ENCODE results near the gene ZC3H14.

The ZC3H14 gene

GRCh38 chr14:88545256-88545655 lies 17.6 kb upstream of the ZC3H14 start:
- no peak overlapping the region for H3K4me3 ChIP-seq (ENCODE audit: low read length)
- no peak for TF ChIP-seq ZNF274 (IDR thresholded peaks at IDR 0.05; ENCODE audit: low read depth, low read length)

GRCh38 chr14:88546621-88547385 lies 16.0 kb upstream of the ZC3H14 start:
- no peak for TF ChIP-seq ZNF274 (IDR thresholded peaks at IDR 0.05; ENCODE audit: low read depth, low read length)
- H3K4me3 ChIP-seq (ENCODE audit: low read length): no peak overlapping the region

DNA sequence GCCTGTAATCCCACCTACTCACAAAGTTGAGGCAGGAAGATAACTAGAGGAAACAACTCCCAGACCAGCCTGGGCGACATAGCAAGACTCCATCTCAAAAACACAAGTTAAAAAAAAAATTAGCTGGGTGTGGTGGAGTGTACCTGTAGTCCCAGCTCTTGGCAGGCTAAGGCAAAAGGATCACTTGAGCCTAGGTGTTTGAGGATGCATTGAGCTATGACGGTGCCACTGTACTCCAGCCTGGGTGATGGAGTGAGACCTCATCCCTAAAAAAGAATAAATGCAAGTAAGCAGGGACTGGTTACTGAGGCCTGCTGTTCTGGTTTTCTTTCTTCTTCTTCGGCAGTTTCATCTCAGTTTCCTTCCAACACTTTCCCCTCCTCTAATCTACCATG lies 15.5 kb upstream of the ZC3H14 start:
- TF ChIP-seq ZNF274 (IDR thresholded peaks at IDR 0.05; ENCODE audit: low read depth, low read length): no peak
- H3K4me3 ChIP-seq (ENCODE audit: low read length): no peak overlapping the region

DNA sequence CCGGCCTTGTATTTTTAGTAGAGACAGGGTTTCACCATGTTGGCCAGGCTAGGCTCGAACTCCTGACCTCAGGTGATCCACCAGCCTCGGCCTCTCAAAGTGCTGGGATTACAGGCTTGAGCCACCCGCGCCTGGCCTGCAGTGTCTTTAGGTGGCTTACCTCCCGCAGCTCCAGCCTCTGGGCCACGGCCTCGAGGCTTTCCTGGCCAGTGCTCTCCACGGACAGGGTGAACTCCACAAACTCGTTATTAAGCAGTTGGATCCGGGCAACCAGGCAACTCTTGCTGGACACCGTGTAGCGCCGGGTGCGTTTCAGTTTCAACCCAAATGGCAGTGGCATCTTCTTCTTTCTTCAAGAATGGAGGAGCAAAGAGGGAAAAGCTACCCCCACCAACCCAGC lies 12.8 kb upstream of the ZC3H14 start:
- H3K4me3 ChIP-seq (ENCODE audit: low read length): no peak overlapping the region
- TF ChIP-seq ZNF274 (IDR thresholded peaks at IDR 0.05; ENCODE audit: low read depth, low read length): no peak

DNA sequence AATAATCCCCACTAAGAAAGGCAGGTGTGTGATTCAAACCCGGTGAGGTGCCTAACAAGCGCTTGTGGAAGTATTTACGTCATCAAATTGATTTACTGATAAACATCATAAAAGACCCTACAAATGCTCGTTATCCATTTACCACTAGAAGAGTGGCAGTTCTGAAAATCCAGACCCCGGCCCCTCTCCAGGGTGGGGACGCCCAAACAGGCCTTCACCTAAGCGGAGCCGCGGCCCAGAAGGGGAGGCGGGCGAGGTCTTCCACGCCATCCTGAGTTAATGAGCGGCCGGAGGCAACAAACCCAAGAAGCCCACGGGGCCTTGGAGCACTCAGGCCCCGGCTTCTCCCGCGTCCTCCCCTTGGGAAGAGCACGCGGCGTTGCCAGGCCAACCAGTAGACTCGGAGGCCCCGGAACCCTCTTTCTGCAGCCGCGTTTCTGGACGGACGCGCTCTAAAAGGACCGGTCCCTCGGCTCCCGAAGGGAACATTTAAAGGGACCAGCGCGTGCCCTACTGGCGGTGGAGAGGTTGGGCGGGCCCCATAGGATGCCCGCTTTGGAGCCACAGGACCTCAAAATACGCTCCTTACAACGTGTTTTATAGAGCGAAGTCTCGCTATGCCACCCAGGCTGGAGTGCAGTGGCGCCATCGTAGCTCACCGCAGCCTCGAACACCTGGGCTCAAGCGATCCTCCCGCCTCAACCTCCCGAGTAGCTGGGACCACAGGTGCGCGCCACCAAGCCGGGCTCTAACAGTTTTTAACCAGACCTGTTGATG lies 11.6 kb upstream of the ZC3H14 start:
- TF ChIP-seq ZNF274 (IDR thresholded peaks at IDR 0.05; ENCODE audit: low read depth, low read length): no peak
- H3K4me3 ChIP-seq (ENCODE audit: low read length): peak overlapping the region; percentile 64; the same call in 1 of the 2 replicates

GRCh38 chr14:88551980-88552431 lies 10.8 kb upstream of the ZC3H14 start:
- TF ChIP-seq ZNF274 (IDR thresholded peaks at IDR 0.05; ENCODE audit: low read depth, low read length): no peak
- H3K4me3 ChIP-seq (ENCODE audit: low read length): peak overlapping the region; percentile 64; the same call in 1 of the 2 replicates

GRCh38 chr14:88552876-88553275 lies 10.0 kb upstream of the ZC3H14 start:
- no peak overlapping the region for H3K4me3 ChIP-seq (ENCODE audit: low read length)
- TF ChIP-seq ZNF274 (IDR thresholded peaks at IDR 0.05; ENCODE audit: low read depth, low read length): no peak

- H3K4me3 ChIP-seq (ENCODE audit: low read length): peak overlapping the region; percentile 47
- TF ChIP-seq ZNF274 (IDR thresholded peaks at IDR 0.05; ENCODE audit: low read depth, low read length): no peak
Observed at GRCh38 chr14:88553886-88554456, 8.9 kb upstream of the ZC3H14 start.

DNA sequence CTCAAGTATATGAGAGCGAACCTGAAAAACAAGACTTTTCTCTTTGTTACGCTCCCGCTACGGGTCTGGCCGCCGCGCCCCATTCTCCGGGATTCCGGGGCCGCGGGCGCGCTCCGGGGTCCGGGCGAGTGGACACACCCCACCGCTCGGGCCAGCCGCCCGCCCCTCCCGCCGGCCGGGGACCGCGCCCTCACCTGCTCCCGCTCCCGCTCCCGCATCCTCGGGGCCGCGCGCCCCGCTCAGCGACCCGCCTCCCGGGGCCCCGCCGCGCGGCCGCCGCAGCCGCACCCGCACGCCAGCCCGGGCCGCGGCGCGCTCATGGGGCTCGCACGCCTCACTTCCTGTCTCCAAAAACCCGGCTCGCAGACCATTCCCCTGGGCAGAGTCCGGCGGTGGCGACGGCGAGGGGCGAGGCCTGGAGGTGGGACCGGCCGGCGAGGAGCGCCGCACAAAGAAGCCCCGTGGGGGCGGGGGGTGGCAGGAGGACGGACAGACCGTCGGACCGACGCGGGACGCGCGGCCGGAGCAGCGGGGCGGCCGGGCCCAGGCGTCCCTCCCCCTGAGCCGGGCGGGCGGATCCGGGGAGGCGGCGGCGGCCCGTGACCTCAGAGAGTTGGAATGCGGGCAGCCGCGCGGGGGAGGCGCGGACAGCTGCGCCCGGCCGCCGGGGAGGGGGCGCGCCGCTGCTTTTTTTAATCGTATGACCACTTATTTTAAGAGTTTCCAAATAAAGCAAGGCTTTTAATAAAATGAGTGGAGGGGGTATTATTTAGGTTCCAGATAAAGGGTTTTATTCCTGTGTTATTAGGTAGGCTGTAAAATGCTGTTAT lies 8.2 kb upstream of the ZC3H14 start, which contains the start of gene PTPN21:
TSS of gene PTPN21 (minus strand) at position 551 of the 830 bp plus-strand sequence. CDS start 4,590 bp downstream, outside the sequence.
- H3K4me3 ChIP-seq (ENCODE audit: low read length): peak within 1 kb of the TSS; percentile 47
- no peak for TF ChIP-seq ZNF274 (IDR thresholded peaks at IDR 0.05; ENCODE audit: low read depth, low read length)

DNA sequence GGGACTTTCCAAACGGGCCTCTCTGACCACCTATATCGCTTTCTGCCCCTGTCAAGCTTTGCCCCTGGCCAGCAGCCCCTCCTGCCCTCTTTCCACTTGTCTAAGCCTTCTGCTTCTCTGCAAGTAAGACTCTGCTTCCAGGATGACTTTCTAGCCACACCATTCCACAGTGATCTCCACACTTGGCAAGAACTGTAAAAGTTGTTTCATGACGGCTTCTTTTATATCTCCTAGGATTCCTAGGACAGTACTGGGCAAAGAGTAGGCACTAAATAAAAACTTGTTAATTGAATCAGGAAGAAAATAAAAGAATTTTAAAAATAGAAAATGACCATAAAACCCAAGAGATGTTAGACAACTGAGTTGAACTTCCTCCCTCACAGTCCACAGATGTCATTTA lies 6.3 kb upstream of the ZC3H14 start:
- H3K4me3 ChIP-seq (ENCODE audit: low read length): no peak overlapping the region
- TF ChIP-seq ZNF274 (IDR thresholded peaks at IDR 0.05; ENCODE audit: low read depth, low read length): no peak

- no peak overlapping the region for H3K4me3 ChIP-seq (ENCODE audit: low read length)
- no peak for TF ChIP-seq ZNF274 (IDR thresholded peaks at IDR 0.05; ENCODE audit: low read depth, low read length)
Observed at GRCh38 chr14:88559852-88560251, 3.0 kb upstream of the ZC3H14 start.

DNA sequence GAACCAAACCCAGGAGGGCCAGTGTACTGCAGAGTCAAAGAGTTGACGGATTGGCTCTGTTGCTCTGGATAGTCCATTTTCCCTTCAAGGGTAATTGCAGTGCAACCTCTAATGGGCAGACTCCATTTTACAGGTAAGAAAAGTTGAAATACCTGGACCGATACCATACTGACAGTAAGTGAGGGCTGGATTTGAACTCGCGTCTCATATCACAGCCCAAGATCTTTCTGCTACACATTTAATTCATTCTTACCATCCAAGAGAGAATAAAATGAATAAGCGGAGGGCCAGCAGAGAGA lies 356 bp upstream of the ZC3H14 start:
- H3K4me3 ChIP-seq (ENCODE audit: low read length): peak overlapping the region; percentile 95; the same call in 1 of the 2 replicates
- no peak for TF ChIP-seq ZNF274 (IDR thresholded peaks at IDR 0.05; ENCODE audit: low read depth, low read length)

GRCh38 chr14:88563845-88564244 lies 1.0 kb downstream of the ZC3H14 start:
- peak overlapping the region; percentile 95 for H3K4me3 ChIP-seq (ENCODE audit: low read length)
- no peak for TF ChIP-seq ZNF274 (IDR thresholded peaks at IDR 0.05; ENCODE audit: low read depth, low read length)

- TF ChIP-seq ZNF274 (IDR thresholded peaks at IDR 0.05; ENCODE audit: low read depth, low read length): no peak
- no peak overlapping the region for H3K4me3 ChIP-seq (ENCODE audit: low read length)
Observed at GRCh38 chr14:88565427-88565826, 2.6 kb downstream of the ZC3H14 start.
